Neural crest cell (in vitro differentiated cells): ENCODE measurements around the gene TMEM208. TPM values are rescaled to one million over a fixed set of nuclear protein-coding genes. Genes with fewer than 3 reads are reported as not detected.

Source experiments
- DNase-seq: peaks from one replicate; pipeline ENCODE4 v3.0.0; 2021; ENCODE audit warnings: low read depth, mixed read lengths, low spot score
- H3K27ac Mint-ChIP-seq: one replicate; pipeline ENCODE4 v1.8.0; 2021; ENCODE audit warnings: mild to moderate bottlenecking, mixed read lengths; ENCODE audit not compliant: unreplicated experiment
- H3K27me3 Mint-ChIP-seq: 2 replicates; pipeline ENCODE4 v1.8.0; 2021; ENCODE audit warnings: low read depth, mild to moderate bottlenecking, mixed read lengths
- H3K36me3 Mint-ChIP-seq: 2 replicates; pipeline ENCODE4 v1.8.0; 2021; ENCODE audit warnings: low read depth, mild to moderate bottlenecking, mixed read lengths
- H3K4me1 Mint-ChIP-seq: 2 replicates; pipeline ENCODE4 v1.8.0; 2021; ENCODE audit warnings: mixed read lengths
- H3K4me3 Mint-ChIP-seq: one replicate; pipeline ENCODE4 v1.8.0; 2021; ENCODE audit warnings: mild to moderate bottlenecking, mixed read lengths
- H3K9me3 Mint-ChIP-seq: 2 replicates; pipeline ENCODE4 v1.8.0; 2021; ENCODE audit warnings: mixed read lengths
- total RNA-seq: library from RNA; stranded (reverse); gene quantifications from 2 replicates; pipeline ENCODE4 v1.2.1, GENCODE V29; 2021
- TF ChIP-seq, protein P1 (sequence below): fragments of 200-600 bp; sonication (generic); conservative IDR thresholded peaks from 2 replicates; pipeline ENCODE4 v1.5.0; 2021; ENCODE audit warnings: antibody characterized with exemption, mild to moderate bottlenecking

Gene TMEM208
- total RNA-seq, 1 donor from 2014 or later: 35.7 TPM

GRCh38 chr16:67238278-67238575 lies 11.3 kb downstream of the TMEM208 start:
- Mint-ChIP-seq H3K9me3 (no peaks in the 10 kb centered on the region), H3K36me3 (peaks cover 12% of the 10 kb centered on the region), H3K27ac (no peak overlapping the region), H3K4me3 (no peak overlapping the region), H3K4me1 (peaks cover 14% of the 10 kb centered on the region), H3K27me3 (no peaks in the 10 kb centered on the region)
- TF ChIP-seq, protein P1, sequence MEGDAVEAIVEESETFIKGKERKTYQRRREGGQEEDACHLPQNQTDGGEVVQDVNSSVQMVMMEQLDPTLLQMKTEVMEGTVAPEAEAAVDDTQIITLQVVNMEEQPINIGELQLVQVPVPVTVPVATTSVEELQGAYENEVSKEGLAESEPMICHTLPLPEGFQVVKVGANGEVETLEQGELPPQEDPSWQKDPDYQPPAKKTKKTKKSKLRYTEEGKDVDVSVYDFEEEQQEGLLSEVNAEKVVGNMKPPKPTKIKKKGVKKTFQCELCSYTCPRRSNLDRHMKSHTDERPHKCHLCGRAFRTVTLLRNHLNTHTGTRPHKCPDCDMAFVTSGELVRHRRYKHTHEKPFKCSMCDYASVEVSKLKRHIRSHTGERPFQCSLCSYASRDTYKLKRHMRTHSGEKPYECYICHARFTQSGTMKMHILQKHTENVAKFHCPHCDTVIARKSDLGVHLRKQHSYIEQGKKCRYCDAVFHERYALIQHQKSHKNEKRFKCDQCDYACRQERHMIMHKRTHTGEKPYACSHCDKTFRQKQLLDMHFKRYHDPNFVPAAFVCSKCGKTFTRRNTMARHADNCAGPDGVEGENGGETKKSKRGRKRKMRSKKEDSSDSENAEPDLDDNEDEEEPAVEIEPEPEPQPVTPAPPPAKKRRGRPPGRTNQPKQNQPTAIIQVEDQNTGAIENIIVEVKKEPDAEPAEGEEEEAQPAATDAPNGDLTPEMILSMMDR: no peak
- DNase-seq: no peak

GRCh38 chr16:67238806-67239470 lies 12.0 kb downstream of the TMEM208 start:
- H3K27ac Mint-ChIP-seq: peak overlapping the region; percentile 24
- TF ChIP-seq, protein P1: no peak
- H3K9me3 Mint-ChIP-seq: no peaks in the 10 kb centered on the region
- H3K36me3 Mint-ChIP-seq: peaks cover 12% of the 10 kb centered on the region
- no peak overlapping the region for H3K4me3 Mint-ChIP-seq
- DNase-seq: no peak
- no peaks in the 10 kb centered on the region for H3K27me3 Mint-ChIP-seq
- H3K4me1 Mint-ChIP-seq: peaks cover 14% of the 10 kb centered on the region

DNA sequence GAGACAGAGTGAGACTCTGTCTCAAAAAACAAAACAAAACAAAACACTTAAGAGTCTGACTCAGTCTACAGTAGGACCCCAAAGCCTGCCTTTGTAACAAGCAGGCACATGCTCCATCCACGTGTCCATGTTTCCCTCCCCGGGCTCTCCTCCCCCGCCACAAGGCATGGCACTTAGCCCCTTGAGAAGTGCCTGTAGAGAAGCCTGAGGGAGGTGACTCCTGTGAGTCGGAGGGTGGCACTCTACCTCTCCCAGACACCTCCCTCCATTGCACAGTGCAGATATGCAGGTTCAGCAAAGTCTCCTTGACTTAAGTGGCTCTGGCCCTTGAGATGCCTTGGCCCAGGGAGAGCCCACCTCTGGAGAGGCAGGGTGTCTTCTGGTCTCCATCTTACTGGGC lies 13.6 kb downstream of the TMEM208 start:
- DNase-seq: no peak
- Mint-ChIP-seq H3K27me3 (no peaks in the 10 kb centered on the region), H3K4me1 (peaks cover 22% of the 10 kb centered on the region), H3K36me3 (peaks cover 12% of the 10 kb centered on the region), H3K4me3 (no peak overlapping the region), H3K27ac (no peak overlapping the region), H3K9me3 (no peaks in the 10 kb centered on the region)
- TF ChIP-seq, protein P1: no peak

DNA sequence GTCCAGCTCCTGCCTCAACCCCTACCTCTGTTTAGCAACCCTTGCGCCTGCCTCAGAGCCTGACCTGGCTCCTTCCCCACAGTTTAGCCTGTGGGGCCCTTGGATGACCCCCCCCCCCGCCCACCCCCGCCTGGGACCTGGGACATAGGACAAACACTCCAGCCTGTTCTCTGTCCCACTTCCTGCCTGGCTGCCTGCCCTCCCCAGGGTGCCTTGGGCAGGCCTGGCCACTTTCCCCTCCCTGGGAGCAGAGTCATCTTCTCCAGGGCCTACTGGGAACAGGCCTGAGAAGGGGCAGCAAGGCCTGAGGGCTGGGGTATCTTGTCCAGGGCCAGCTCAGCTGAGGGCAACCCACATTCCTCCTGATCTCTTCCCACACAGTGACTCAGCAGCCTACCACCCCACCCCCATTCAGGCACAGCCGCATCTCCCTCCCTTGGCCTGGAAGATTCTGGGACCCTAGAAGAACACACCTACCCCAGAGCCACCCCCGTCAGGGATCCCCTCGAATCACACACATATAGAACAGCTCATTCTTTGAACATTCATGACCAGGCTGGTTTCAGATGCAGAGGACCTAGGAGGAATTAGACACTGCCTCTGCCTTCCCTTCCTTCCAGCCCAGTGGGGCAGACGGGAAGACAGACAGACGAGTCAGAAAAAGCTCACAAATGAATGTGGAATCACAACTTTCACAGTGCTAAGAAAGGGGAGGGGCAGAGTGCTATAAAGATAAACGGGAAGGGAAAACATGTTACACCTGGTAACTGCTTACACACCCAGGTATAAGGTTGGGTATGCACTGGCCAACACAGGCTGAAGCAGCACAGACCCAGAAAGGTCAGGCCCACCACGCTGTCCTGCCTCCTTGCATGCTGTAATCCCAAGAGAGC lies 14.3 kb downstream of the TMEM208 start:
- H3K4me3 Mint-ChIP-seq: peak overlapping the region; percentile 67
- TF ChIP-seq, protein P1: no peak
- peaks cover 8% of the 10 kb centered on the region for H3K36me3 Mint-ChIP-seq
- H3K27ac Mint-ChIP-seq: peak overlapping the region; percentile 30
- peaks cover 26% of the 10 kb centered on the region for H3K4me1 Mint-ChIP-seq
- DNase-seq: no peak
- no peaks in the 10 kb centered on the region for H3K9me3 Mint-ChIP-seq
- H3K27me3 Mint-ChIP-seq: no peaks in the 10 kb centered on the region

- Mint-ChIP-seq H3K4me1 (peaks cover 26% of the 10 kb centered on the region), H3K9me3 (no peaks in the 10 kb centered on the region), H3K36me3 (peaks cover 4% of the 10 kb centered on the region), H3K27me3 (no peaks in the 10 kb centered on the region), H3K27ac (no peak overlapping the region), H3K4me3 (no peak overlapping the region)
- no peak for DNase-seq
- TF ChIP-seq, protein P1: no peak
These were observed 15.3 kb downstream of the TMEM208 start for GRCh38 chr16:67242138-67242730.
